ENCODE measurements around the gene ARHGEF11.

ARHGEF11 gene

DNA sequence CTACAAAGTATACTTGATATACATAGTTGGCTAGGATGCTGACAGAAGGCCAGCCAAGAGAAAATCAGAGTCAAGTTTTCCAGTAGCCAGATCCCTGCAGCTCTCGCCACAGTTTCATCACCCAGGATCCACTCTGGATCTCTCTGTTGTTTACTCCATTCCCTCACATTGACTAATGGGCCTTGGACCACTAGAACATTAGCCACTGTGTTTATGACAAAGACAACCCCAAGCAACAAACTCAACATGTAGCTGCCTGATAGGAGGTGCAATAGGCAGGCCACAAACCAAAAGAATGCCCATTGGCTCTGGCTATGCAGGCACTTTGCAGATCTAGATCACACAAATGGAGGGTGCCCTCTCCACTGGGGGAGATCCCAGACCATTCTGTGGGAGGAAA, 44.2 kb downstream of the ARHGEF11 start:
- no peak for DNase-seq (ENCODE audit: low read depth in 2 of 2)

DNA sequence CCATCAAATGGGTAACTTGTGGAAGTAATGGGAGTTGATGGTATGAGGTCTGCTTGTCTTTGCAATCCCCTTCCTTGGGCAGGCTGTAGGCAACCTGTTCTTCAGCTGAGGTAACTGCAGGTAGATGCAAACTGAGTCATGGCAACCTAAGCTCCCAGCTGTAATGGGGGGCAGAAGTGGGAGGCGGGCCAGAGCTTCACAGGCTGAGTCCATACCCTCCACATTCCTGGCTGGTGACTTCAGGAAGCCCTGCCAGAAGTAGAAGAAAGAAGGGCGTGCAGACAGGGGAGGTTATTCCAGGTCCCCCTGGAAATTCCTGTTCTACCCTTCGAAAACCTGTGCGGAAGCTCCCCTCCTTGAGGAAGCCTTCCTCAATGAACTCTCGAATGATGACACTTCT, 44.9 kb downstream of the ARHGEF11 start:
- no peak for DNase-seq (ENCODE audit: low read depth in 2 of 2)

DNA sequence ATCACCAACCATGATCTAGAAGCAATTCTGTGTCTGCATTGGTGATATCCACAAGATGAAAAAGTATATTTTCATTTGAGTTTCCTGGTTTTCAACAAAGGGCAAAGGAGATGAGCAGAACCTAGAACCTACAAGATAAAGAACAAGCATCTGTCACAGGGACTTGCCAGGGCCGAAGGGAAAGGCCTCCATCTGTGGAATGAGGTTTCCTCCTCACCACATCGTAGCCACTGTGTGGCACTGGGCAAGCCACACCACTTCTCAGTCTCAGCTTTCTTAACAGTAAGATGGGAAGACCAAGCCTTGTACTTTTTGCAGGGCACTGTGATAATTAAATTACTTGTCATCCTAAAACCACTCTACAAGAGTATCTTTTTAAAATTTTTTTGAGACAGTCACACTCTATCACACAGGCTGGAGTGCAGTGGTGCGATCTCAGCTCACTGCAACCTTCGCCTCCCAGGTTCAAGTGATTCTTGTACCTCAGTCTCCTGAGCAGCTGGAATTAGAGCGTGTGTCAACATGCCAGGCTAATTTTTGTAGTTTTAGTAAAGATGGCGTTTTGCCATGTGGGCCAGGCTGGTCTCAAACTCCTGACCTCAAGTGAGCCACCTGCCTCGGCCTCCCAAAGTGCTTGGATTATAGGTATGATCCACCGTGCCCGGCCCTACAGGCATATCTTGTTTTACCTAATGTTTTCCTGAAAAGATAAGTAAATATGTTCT, 45.8 kb downstream of the ARHGEF11 start:
- DNase-seq (ENCODE audit: low read depth in 2 of 2) = no peak

DNA sequence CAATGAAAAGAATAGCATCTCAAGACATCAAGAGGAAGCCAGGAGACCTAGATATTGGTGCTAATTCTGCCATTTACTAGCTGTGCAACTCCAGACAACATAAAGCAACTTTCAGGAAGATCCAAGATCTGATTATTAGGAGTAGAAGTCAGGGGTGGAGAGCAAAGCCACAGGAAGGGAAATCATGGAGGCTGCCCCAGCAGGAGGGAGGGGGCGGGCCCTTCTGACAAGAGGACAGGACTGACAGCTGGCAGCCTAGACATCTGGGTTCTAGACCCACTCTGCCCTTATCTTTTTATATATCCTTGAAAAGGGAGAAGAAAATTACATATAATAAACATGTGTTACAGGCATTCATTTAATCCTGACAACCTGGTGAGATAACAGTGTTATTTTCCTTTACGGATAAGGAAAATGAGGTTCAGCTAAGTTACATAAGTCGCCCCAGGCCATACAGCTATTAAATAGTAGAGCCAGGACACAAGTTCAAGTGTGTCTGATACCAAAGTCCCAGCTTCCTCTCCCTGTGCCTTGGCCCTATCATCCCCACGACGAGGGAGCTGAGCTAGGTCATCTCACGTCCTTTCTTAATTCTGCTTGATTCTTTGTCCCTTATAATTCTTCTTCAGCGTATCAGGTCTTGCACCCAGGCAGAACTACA, 46.6 kb downstream of the ARHGEF11 start:
- DNase-seq (ENCODE audit: low read depth in 2 of 2) = no peak

DNA sequence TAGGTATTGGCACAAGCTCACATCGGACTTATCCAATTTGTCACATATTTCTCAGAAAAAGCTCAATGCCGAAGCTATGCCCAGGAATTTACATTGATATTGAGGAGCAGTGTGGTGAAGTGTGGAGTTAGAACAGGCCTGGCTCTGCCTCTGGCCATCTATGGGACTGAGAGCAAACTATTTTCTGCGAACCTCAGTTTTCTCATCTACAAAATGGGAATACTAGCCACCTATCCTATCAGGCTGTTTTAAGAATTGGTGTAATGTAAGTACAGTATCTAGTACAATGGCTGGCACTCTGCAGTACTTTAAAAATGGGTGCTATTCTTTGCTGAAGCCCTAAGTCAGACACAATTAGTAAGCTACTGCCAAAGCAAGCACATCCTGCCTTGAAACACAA, 47.2 kb downstream of the ARHGEF11 start:
- no peak for DNase-seq (ENCODE audit: low read depth in 2 of 2)

DNA sequence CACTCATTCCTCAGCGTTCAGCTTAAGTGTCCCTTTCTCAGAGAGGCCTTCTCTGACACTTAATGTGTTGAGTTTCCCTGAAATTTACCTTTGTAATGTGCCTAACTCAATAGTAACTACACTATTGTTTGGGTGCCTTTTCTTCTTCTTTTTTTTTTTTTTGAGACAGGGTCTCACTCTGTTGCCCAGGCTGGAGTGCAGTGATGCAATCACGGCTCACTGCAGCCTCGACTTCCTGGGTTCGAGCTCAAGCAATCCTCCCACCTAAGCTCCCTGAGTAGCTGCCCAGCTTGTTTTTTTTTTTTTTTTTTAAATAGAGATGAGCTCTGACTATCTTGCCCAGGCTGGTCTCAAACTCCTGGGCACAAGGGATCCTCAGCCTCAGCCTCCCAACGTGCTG, 50.1 kb downstream of the ARHGEF11 start:
- no peak for DNase-seq (ENCODE audit: low read depth in 2 of 2)

DNA sequence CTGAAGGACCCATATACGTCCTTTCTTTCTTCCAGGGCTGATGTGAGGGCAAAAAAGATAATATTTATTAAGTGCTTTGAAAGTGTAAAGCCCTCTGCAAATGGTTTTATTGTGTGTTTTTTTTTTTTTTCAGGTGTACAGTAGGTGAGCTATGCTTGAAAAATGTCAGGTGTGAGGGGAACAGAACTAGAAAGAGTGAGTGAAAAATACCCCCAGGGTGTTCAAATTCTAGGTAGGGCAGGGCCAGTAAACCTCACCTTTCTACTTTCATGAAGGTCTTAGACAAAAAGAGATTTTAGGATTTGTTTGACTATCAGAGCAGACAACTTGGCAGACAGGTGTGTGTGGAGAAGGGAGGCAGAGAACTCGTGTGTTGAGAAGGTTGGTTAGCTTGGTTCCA, 51.3 kb downstream of the ARHGEF11 start:
- DNase-seq (ENCODE audit: low read depth in 2 of 2) = no peak

DNA sequence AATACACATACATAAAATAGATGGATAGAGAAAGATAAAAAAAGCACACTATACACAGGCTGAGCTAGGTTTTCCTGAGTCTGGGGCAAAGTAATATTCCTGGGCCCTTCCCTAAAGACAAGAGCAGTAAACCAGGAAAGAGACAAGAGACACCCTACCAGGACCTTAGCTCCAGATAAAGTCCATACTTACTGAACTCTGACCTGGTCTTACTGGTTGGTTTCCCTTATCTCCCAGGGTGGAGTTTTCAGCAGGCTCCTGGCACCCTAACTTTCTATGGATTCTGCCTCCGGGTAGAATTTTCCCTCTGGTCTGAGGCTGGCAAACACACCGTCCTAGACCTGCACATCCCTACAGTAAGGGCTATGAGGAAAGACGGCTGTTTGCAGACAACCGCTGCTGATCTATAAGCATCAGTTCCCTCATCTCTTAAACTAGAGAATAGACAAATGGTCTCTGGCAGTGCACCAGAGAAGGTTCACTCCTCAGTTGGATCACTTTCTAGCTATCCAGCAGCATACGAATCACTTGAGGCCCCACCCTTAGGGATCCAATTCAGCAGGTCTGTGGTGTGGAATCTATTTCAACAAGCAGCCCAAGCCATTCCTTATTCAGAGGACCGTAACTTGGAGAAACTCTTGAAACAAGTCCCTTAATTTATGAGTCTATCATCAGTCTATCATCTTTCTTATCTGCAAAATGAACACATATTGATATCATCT, 52.0 kb downstream of the ARHGEF11 start:
- no peak for DNase-seq (ENCODE audit: low read depth in 2 of 2)

DNA sequence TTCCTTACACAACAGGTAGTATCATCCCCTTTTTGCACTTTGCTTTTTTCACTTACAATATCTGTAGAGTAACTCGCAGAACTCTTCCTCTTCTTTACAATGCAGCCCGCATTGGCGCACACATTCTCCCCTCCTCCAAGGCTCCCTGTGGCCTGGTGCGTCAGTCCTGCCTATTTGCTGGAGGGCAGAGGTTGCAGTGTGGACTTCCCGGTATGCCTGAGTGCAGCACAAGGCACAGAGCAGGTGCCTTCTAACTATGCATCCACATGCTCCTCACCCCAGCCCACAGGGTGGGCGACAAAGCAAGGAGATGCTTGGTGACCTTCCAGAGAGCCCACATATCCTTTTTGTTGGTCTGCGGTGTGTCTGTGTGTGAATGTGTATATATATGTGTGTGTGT, 53.3 kb downstream of the ARHGEF11 start:
- DNase-seq (ENCODE audit: low read depth in 2 of 2) = no peak

DNA sequence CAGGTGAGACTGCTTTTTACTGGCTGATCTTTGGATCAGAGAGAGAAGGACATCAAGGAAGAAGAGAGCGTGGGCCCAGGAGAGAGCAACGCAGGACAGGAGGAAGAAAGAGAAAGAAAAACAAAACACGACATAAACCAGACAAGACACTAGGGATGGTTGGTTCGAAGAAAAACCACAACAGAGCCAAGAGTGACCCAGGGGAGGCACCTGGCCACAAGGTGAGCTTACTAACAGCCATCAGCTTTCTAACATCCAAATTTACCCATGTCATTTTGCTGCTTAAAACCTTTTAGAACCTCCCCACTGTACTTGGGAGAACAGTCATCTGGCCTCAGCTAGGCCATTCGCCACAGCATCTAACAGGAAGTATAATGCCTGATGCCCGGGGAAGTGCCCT, 57.8 kb downstream of the ARHGEF11 start:
- no peak for DNase-seq (ENCODE audit: low read depth in 2 of 2)

DNA sequence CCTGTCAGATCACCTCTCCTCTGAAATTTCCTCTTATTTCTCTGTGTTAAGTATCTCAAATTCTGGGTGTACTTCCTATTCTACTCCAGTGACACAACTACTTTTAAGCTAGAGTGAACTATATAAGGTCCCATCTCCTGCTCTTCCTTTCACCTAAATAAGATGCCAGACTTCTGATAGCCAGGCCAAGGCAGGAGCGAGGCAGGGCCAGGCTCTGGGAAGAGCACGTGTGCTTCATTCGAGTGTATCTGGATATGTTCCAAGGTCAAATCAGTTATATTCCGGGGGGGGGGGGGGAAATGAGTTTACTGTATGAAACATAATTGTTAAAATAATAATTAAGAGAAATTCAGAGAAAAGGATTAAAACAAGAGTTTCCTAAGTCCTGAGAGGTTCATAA, 65.0 kb downstream of the ARHGEF11 start:
- DNase-seq (ENCODE audit: low read depth in 2 of 2) = no peak

DNA sequence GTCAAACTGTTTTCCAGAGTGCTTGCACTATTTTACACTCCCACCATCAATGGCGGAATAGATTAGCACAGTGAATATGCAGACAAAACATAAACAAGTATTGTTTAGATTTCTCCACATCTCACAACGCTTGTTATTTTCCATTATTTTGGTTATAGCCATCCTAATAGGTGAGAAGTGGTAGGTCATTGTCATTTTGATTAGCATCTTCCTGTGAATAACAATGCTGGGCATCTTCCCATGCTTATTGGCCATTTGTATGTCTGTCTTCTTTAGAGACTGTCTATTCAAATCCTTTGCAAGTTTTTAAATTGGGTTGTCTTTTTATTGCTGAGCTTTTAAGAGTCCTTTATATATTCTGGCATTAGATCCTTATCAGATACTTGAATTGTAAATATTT, 70.5 kb downstream of the ARHGEF11 start:
- no peak for DNase-seq (ENCODE audit: low read depth in 2 of 2)

DNA sequence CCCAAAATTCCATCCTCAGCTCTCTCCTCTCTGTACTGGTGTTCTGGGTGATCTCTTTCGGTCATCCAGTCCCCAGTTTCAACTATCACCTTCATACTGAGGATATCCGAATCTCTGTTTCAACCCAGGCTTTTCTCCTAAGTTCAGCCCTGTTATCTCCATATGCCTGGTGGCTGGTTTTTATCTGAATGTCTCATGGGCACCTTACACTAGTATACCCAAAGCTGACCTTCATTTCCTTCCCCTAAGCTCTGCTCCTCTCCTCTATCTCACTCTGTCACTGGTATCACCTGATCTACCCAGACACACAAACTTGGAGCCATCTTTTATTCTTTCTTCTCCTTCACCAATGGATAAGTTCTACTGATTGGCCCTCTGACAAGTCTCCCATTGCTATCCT, 72.1 kb downstream of the ARHGEF11 start:
- DNase-seq (ENCODE audit: low read depth in 2 of 2) = no peak

DNA sequence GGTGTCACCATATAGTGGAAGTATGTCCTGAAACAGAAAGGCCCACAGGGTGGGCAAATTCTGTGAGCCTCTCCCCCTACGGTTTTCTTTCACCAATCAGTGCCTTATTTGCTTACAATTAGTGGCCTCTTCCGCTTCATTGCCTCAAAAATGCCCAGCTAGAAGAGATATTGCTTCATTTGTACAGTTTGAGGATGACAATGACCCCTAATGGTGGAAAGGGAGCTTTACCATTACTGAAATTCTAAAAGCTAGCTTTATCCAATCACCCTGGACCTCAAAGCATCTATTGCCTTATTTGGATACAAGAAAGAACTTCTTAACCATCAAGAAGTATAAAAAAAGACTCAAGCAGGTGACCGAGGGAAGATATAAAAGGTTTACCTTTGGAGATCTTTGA, 75.5 kb downstream of the ARHGEF11 start:
- no peak for DNase-seq (ENCODE audit: low read depth in 2 of 2)

DNA sequence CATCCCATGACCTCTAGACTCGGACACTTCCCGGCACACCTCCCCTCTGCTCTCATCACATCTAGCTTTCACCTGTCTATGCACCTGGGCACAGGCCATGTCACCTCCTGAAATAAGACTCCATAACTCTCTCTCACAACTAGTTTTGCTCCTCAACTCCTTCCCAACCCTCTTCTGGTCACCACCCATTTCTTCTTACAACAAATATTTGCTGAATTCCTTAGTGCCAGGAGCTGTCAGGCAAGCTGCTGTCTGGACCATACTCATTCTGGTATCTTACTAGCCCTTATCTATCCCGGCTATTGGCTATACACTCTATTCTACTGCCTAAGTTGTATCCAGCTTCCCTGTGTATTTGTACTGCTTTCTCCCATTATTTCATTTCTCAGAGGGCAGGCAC, 76.0 kb downstream of the ARHGEF11 start:
- DNase-seq (ENCODE audit: low read depth in 2 of 2) = no peak

DNA sequence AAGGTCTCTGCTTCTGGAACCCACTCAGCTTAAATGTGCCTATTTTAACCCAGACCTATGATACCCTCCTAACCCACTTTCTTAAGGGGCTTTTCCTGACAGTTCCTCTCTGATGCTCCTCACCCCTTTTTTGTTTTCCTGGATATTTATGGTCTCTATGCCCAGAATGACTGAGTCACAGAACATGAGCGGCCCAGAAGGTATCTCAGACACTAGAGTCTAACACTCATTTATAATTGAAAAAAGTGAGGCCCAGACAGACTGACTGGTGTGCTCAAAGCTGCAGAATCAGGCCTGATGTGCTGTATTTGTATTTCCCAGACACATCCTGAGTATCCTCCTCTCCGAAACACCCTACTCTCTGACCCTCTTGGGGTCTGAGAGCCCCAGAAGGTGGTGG, 81.1 kb downstream of the ARHGEF11 start:
- DNase-seq (ENCODE audit: low read depth in 2 of 2) = no peak

DNA sequence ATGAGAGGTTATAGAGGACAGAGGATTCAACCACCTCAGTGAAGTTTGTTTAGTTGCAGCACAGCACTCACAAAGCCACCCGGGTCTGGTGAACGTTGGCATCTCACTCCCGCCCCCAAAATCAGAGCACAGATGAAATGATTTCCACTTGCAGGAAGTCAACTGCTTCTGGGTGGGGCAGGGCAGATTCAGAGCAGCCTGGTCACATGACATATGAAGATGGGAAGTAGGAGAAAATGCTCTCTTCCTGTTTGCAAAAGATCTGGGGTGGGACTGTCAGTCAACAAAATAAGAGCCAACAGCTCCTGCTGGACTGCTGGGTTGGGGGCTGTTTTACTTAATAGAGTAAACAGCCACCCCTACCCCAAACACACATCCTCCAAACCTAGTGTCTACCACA, 81.9 kb downstream of the ARHGEF11 start:
- peak in 1 of 2 donors; percentile 19 for DNase-seq (ENCODE audit: low read depth in 2 of 2)

DNA sequence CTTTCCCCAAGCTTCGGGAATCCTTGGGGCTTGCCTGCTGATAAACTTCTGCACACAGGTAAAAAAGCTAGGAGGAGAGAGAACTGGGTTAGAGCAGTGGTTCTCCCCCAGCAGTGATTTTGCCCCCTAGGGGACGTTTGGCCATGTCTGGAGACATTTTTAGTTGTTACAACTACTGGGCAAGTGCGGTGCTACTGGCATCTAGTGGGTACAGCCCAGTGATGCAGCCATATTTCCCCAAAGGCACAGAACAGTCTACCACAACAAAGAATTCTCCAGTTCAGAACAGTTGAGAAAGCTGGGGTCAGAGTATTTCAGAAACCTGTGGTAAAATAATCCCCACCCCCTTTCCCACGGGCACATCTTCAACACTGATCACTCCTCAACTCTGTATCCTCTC, 83.8 kb downstream of the ARHGEF11 start:
- DNase-seq (ENCODE audit: low read depth in 2 of 2) = peak; percentile 9 to 20

DNA sequence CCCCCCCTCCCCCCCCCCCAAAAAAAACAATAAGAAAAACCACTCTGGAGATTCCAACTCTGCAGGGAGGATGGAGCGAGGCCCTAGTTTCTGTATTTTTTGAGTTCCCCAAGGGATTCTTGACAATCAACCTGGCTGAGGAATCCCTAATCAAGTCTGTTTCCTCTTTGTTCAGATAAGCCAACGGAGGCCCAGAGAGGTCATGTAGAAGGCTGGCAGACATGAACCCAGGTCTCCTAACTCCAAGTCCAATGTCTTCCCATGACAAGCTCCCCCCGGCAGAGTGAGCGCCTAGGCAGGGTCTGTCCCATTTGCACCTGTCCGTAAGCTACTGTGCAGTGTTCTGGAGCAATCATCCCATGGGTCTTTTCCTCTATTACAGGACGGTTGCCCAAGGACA, 85.6 kb downstream of the ARHGEF11 start:
- no peak for DNase-seq (ENCODE audit: low read depth in 2 of 2)

DNA sequence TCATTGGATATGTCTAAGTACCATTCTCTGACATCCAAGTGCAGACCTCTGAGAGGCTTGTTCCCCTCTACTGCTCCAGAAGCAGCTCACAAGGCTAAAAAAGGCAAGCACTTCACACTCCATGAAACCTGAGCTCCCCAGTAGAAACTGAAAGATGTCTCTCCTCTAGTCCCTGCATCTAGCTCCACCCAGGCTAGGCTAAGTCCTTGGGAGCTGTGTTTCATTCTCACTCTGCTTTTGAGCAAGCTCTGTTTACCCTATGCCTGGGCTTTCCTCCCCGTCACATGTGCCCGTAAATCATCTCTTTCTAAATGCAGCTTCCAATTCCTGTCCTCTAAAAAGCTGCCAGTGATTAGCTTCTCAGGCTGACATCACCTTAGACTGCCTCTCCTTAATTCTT, 86.1 kb downstream of the ARHGEF11 start:
- DNase-seq (ENCODE audit: low read depth in 2 of 2) = no peak

DNA sequence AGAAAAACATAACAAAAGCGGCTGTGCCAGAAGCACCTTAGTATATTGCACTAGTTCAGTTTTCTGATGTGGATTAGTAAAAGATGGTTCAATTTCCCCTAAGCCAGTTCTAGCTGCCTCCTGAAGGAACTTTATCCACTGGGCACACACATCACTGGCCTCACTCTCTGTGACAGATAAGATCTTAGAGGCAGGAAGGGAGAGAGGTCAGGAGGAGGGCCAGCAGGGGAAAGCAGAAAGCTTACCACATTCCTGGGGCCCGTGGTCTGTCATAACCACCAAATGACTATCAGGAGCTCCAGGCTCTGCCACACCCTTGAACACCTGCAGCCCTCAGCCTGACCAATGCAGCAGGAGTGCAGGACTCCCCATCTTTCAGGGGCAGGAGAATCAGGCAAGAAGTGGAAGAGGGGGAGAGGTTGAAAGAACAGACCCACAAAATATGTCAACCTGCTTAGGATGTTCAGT, 87.3 kb downstream of the ARHGEF11 start:
- DNase-seq (ENCODE audit: low read depth in 2 of 2) = no peak

DNA sequence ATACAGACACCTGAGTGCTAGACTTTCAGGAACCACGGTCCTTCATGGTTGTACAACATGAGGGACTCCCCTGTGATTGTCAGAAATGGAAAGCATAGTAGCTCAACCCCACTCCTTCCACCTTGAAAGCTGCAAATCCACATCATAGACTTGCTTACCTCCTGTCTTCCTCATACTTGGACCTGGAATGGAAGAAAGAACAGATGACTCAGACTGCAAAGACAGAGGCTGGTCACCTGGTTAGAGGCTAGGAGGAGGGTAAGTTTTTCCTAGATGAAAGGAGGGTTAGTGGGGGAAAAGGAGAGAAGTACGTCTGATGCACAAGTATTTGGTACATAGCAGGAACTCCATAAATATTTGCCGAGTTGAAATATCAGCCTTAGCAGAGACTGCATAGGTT, 87.9 kb downstream of the ARHGEF11 start:
- no peak for DNase-seq (ENCODE audit: low read depth in 2 of 2)

DNA sequence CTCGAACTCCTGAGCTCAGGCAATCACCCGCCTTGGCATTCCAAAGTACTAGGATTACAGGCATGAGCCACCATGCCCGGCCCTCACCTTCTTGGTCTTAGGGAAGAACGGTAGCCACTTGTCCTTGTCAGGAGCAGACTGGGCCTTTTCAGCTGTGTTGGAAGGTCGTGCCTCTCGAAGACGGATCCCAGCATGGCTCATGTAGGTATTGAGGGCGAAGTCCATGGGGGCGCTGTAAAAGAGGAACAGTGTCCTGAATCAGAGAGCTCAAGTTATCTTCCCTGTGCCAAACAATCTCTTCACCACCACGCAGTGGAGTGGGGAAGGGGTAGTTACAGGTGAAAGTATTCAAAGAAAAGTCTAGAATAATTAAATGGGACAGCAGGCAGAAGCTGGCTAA, 89.2 kb downstream of the ARHGEF11 start:
- no peak for DNase-seq (ENCODE audit: low read depth in 2 of 2)
